IMR-90 (cell line): ENCODE data around the gene IL1F10. TPM values are rescaled to one million over a fixed set of nuclear protein-coding genes. Genes with fewer than 3 reads are reported as not detected.

ENCODE experiments used
- ATAC-seq: fragments of 200-7000 bp; cut with Tn5 transposase; 2 replicates; pipeline ENCODE4 v1.9.1; 2020; ENCODE audit warnings: low read depth, mild to moderate bottlenecking, moderate library complexity
- BruUV-seq: library from RNA; stranded (reverse); fragments of 400-500 nt; replicated peaks from 2 replicates; lab custom pipeline; 2021; lab: Mats Ljungman, UMichigan
- CTCF ChIA-PET: fragments of 300-600 bp; formaldehyde crosslinking; extraction: SDS; loops from one replicate; lab custom pipeline; 2021; ENCODE audit warnings: antibody characterized with exemption; lab: Yijun Ruan, JAX
- POLR2A ChIA-PET: fragments of 300-600 bp; sonication (Branson Sonifier 250); formaldehyde crosslinking; loops from one replicate; lab custom pipeline; 2022; ENCODE audit warnings: antibody characterized with exemption; ENCODE audit not compliant: unreplicated experiment; lab: Charles Lee
- DNase-seq: peaks from one replicate; pipeline ENCODE4 v3.0.0; 2013
- H2AFZ ChIP-seq: replicated peaks from 2 replicates; pipeline ENCODE3; 2013; ENCODE audit warnings: low read length, mild to moderate bottlenecking; ENCODE audit not compliant: poor library complexity
- H2AK5ac ChIP-seq: 2 replicates; pipeline ENCODE4 v1.6.1; 2013; ENCODE audit warnings: low read depth, low read length, inconsistent platforms
- H2AK9ac ChIP-seq: replicated peaks from 2 replicates; pipeline ENCODE3; 2013; ENCODE audit warnings: mild to moderate bottlenecking, low read depth, low read length, moderate library complexity; ENCODE audit not compliant: poor library complexity
- H2BK120ac ChIP-seq: 2 replicates; pipeline ENCODE4 v1.6.1; 2013; ENCODE audit warnings: low read depth, low read length, inconsistent platforms
- H2BK15ac ChIP-seq: 3 replicates; pipeline ENCODE4 v1.6.1; 2013; ENCODE audit warnings: low read depth, low read length, inconsistent platforms
- H2BK20ac ChIP-seq: 2 replicates; pipeline ENCODE4 v1.6.1; 2013; ENCODE audit warnings: low read depth, mild to moderate bottlenecking, inconsistent platforms, low read length, moderate library complexity
- H2BK5ac ChIP-seq: 2 replicates; pipeline ENCODE4 v1.6.1; 2013; ENCODE audit warnings: mild to moderate bottlenecking, low read depth, low read length, inconsistent platforms; ENCODE audit not compliant: poor library complexity, severe bottlenecking
- H3K14ac ChIP-seq: replicated peaks from 2 replicates; pipeline ENCODE4 v1.6.1; 2013; ENCODE audit warnings: low read depth, low read length, inconsistent platforms
- H3K18ac ChIP-seq: 2 replicates; pipeline ENCODE4 v1.6.1; 2013; ENCODE audit warnings: low read depth, low read length, control low read depth
- H3K23ac ChIP-seq: 2 replicates; pipeline ENCODE4 v1.6.1; 2013; ENCODE audit warnings: low read depth, low read length, inconsistent platforms
- H3K27ac ChIP-seq: 2 replicates; pipeline ENCODE4 v1.5.1; 2013; ENCODE audit warnings: mild to moderate bottlenecking, control low read depth, low read length; ENCODE audit not compliant: insufficient read depth
- H3K27me3 ChIP-seq: 2 replicates; pipeline ENCODE4 v1.6.1; 2013; ENCODE audit warnings: low read length; ENCODE audit not compliant: control insufficient read depth, insufficient read depth
- H3K36me3 ChIP-seq: 2 replicates; pipeline ENCODE4 v1.6.1; 2013; ENCODE audit warnings: low read length, mixed read lengths; ENCODE audit not compliant: control insufficient read depth, insufficient read depth
- H3K4ac ChIP-seq: 2 replicates; pipeline ENCODE4 v1.6.1; 2013; ENCODE audit warnings: low read depth, low read length, inconsistent platforms
- H3K4me1 ChIP-seq: 2 replicates; pipeline ENCODE4 v1.6.1; 2013; ENCODE audit warnings: low read length, mixed read lengths; ENCODE audit not compliant: control insufficient read depth, insufficient read depth
- H3K4me2 ChIP-seq: 2 replicates; pipeline ENCODE4 v1.6.1; 2013; ENCODE audit warnings: low read depth, mild to moderate bottlenecking, control low read depth, low read length, moderate library complexity
- H3K4me3 ChIP-seq: 2 replicates; pipeline ENCODE4 v1.5.1; 2013; ENCODE audit warnings: low read depth, mild to moderate bottlenecking, control low read depth, low read length, moderate library complexity; ENCODE audit not compliant: insufficient read depth
- H3K56ac ChIP-seq: 2 replicates; pipeline ENCODE4 v1.6.1; 2013; ENCODE audit warnings: low read length, inconsistent platforms; ENCODE audit not compliant: insufficient read depth; ENCODE audit errors: extremely low read depth
- H3K79me1 ChIP-seq, 2 experiments: 2 replicates each; pipeline ENCODE4 v1.6.1; 2013; ENCODE audit warnings: low read length in 2 of 2, inconsistent platforms in 1 of 2, low read depth in 1 of 2
- H3K9ac ChIP-seq: 2 replicates; pipeline ENCODE4 v1.6.1; 2013; ENCODE audit warnings: low read depth, low read length, control low read depth
- H3K9me1 ChIP-seq: 2 replicates; pipeline ENCODE4 v1.6.1; 2013; ENCODE audit warnings: low read length, inconsistent platforms; ENCODE audit not compliant: insufficient read depth
- H3K9me3 ChIP-seq: 2 replicates; pipeline ENCODE4 v1.6.1; 2013; ENCODE audit warnings: low read length; ENCODE audit not compliant: control insufficient read depth, insufficient read depth
- H4K20me1 ChIP-seq: 2 replicates; pipeline ENCODE4 v1.6.1; 2013; ENCODE audit warnings: low read length, inconsistent platforms; ENCODE audit not compliant: insufficient read depth
- H4K5ac ChIP-seq: 2 replicates; pipeline ENCODE4 v1.6.1; 2013; ENCODE audit warnings: mild to moderate bottlenecking, low read depth, low read length, control low read depth
- H4K8ac ChIP-seq, 2 experiments: 2 replicates each; pipeline ENCODE4 v1.6.1; 2013; ENCODE audit warnings: low read depth in 2 of 2, low read length in 2 of 2, control low read depth in 1 of 2, inconsistent platforms in 1 of 2
- H4K91ac ChIP-seq: 2 replicates; pipeline ENCODE4 v1.6.1; 2013; ENCODE audit warnings: low read depth, low read length, inconsistent platforms; ENCODE audit not compliant: insufficient read depth
- BHLHE40 ChIP-seq: fragments of 150-350 bp; IDR thresholded peaks from 2 replicates; pipeline ENCODE4 v1.6.1; 2016; ENCODE audit warnings: mild to moderate bottlenecking, low read depth, low read length
- CEBPB ChIP-seq: IDR thresholded peaks from 2 replicates; pipeline ENCODE4 v1.6.1; 2012; ENCODE audit warnings: low read depth, low read length, improper control_type of control experiment
- CTCF ChIP-seq: conservative IDR thresholded peaks from 2 replicates; pipeline ENCODE4 v1.5.1; 2012; ENCODE audit warnings: mild to moderate bottlenecking, low read depth, low read length, improper control_type of control experiment
- ELK1 ChIP-seq: fragments of 150-350 bp; IDR thresholded peaks from 2 replicates; pipeline ENCODE4 v1.6.1; 2016; ENCODE audit warnings: low read depth, mild to moderate bottlenecking, low read length, moderate library complexity, borderline replicate concordance
- FOS ChIP-seq: fragments of 150-350 bp; IDR thresholded peaks from 2 replicates; pipeline ENCODE4 v1.6.1; 2016; ENCODE audit warnings: low read depth, low read length
- MAFK ChIP-seq: IDR thresholded peaks from 2 replicates; pipeline ENCODE4 v1.6.1; 2012; ENCODE audit warnings: low read depth, low read length, improper control_type of control experiment
- MAZ ChIP-seq: IDR thresholded peaks from 2 replicates; pipeline ENCODE4 v1.6.1; 2012; ENCODE audit warnings: low read depth, mild to moderate bottlenecking, low read length, improper control_type of control experiment, moderate library complexity, borderline replicate concordance
- MXI1 ChIP-seq: IDR thresholded peaks from 2 replicates; pipeline ENCODE4 v1.6.1; 2012; ENCODE audit warnings: low read depth, mild to moderate bottlenecking, low read length, moderate library complexity, borderline replicate concordance
- NFE2L2 ChIP-seq: fragments of 150-350 bp; IDR thresholded peaks from 2 replicates; pipeline ENCODE4 v1.6.1; 2016; ENCODE audit warnings: low read depth, mild to moderate bottlenecking, low read length
- RAD21 ChIP-seq: IDR thresholded peaks from 2 replicates; pipeline ENCODE4 v1.6.1; 2012; ENCODE audit warnings: low read length, improper control_type of control experiment
- RCOR1 ChIP-seq: IDR thresholded peaks from 2 replicates; pipeline ENCODE4 v1.6.1; 2012; ENCODE audit warnings: mild to moderate bottlenecking, low read length, improper control_type of control experiment; ENCODE audit not compliant: insufficient replicate concordance
- RFX5 ChIP-seq: IDR thresholded peaks from 2 replicates; pipeline ENCODE4 v1.8.0; 2012; ENCODE audit warnings: low read depth, mild to moderate bottlenecking, low read length, moderate library complexity
- SMC3 ChIP-seq: fragments of 150-350 bp; IDR thresholded peaks from 2 replicates; pipeline ENCODE4 v1.6.1; 2016; ENCODE audit warnings: low read depth, mild to moderate bottlenecking, antibody characterized with exemption, low read length, moderate library complexity
- USF2 ChIP-seq: fragments of 150-350 bp; IDR thresholded peaks from 2 replicates; pipeline ENCODE4 v1.6.1; 2017; ENCODE audit warnings: mild to moderate bottlenecking, antibody characterized with exemption, low read length, low read depth
- WGBS, 2 experiments: methylation state at CpG; one replicate each; pipeline versions ENCODE4 v1.1.5 to v1.1.7; 2013; ENCODE audit warnings: missing lambda C conversion rate in 2 of 2; ENCODE audit not compliant: insufficient read length in 1 of 2; ENCODE audit errors: extremely low coverage in 2 of 2; 5-methylcytosine and 5-hydroxymethylcytosine counted together
- dilution Hi-C: fragments of 300-500 bp; cut with HindIII; formaldehyde crosslinking; loops from one replicate; pipeline ENCODE4 v1.14.3; 2018; ENCODE audit warnings: low sequenced_read_pairs; ENCODE audit not compliant: unreplicated experiment
- in situ Hi-C: fragments of 300-500 bp; cut with MboI; formaldehyde crosslinking; loops from 3 replicates; pipeline ENCODE4 v1.14.3; 2019; ENCODE audit warnings: low sequenced_read_pairs, inconsistent platforms, mixed read lengths
- intact Hi-C: fragments of 100-400 bp; cut with micrococcal nuclease; formaldehyde crosslinking; loops from 2 replicates; pipeline ENCODE4 v1.10.0; 2022
- polyA plus RNA-seq, 3 experiments: library from polyadenylated mRNA; depleted of rRNA; stranded (reverse); fragments of >200 nt; gene quantifications; 2 replicates each; pipeline ENCODE4 v1.2.3, GENCODE V29; 2012; ENCODE audit warnings: low replicate concordance in 1 of 3
- total RNA-seq: library from RNA; depleted of rRNA; stranded (reverse); fragments of >200 nt; gene quantifications from 2 replicates; pipeline ENCODE4 v1.2.3, GENCODE V29; 2012

Gene IL1F10
- total and polyA plus RNA-seq, 2 of the 4 experiments (the other 2 are of a cell fraction), result not detected

- in situ Hi-C loops (no loop called here), intact Hi-C loops (no loop called here), dilution Hi-C loops (no loop called here)
- Histone ChIP-seq H3K4ac (no peak overlapping the region), H2AFZ (no peak overlapping the region), H3K56ac (no peak overlapping the region), H2AK9ac (no peak overlapping the region), H2BK5ac (no peak overlapping the region), H2BK120ac (no peak overlapping the region), H4K91ac (no peak overlapping the region), H3K27me3 (peaks cover 19% of the 10 kb centered on the region), H3K18ac (no peak overlapping the region), H4K8ac (no peak overlapping the region), H4K5ac (no peak overlapping the region), H2AK5ac (no peak overlapping the region), H4K20me1 (no peaks in the 10 kb centered on the region), H3K23ac (no peak overlapping the region), H3K36me3 (no peaks in the 10 kb centered on the region), H2BK15ac (no peak overlapping the region), H2BK20ac (no peak overlapping the region), H3K79me1 (no peaks in the 10 kb centered on the region), H3K4me2 (no peak overlapping the region), H3K14ac (no peak overlapping the region), H3K9me3 (no peaks in the 10 kb centered on the region), H3K27ac (no peak overlapping the region), H3K9ac (no peak overlapping the region), H3K4me3 (no peak overlapping the region), H3K9me1 (no peaks in the 10 kb centered on the region), H3K4me1 (no peaks in the 10 kb centered on the region)
- no TSS peak for BruUV-seq
- ChIA-PET POLR2A (no interaction called here), CTCF (no interaction called here)
- TF ChIP-seq MXI1, result no peak
- no peak for TF ChIP-seq USF2
- no peak for TF ChIP-seq FOS
- TF ChIP-seq CTCF, result no peak
- TF ChIP-seq RAD21, result no peak
- TF ChIP-seq MAZ, result no peak
- no peak for TF ChIP-seq CEBPB
- TF ChIP-seq RCOR1, result no peak
- no peak for TF ChIP-seq ELK1
- TF ChIP-seq RFX5, result no peak
- TF ChIP-seq BHLHE40, result no peak
- TF ChIP-seq MAFK, result no peak
- TF ChIP-seq NFE2L2, result no peak
- TF ChIP-seq SMC3, result no peak
- no peak for ATAC-seq
- DNase-seq, result no peak
- WGBS, 2 experiments, result 50% methylated on average over 2 of the region's 5 CpGs; no CpG with 5 or more reads in 1 of the 2 experiments
Measured at GRCh38 chr2:113075030-113075429, 7.3 kb downstream of the IL1F10 start.
